Esophagus muscularis mucosa (tissue), 4 donors: ENCODE results near the gene IL36RN.

Source experiments
- CTCF ChIP-seq, 3 experiments: fragments of 200-600 bp in 2 of 3; fragments of 450-650 bp in 1 of 3; sonication (generic) in 2 of 3; IDR thresholded peaks; one replicate each; pipeline ENCODE4 v1.5.1; 2017 to 2019; ENCODE audit warnings: antibody characterized with exemption in 3 of 3, mild to moderate bottlenecking in 2 of 3, moderate library complexity in 1 of 3
- EP300 ChIP-seq: sonication (generic); formaldehyde crosslinking; IDR thresholded peaks from one replicate; pipeline ENCODE4 v1.6.1; 2017; ENCODE audit warnings: antibody characterized with exemption
- POLR2A ChIP-seq: fragments of 450-650 bp; IDR thresholded peaks from one replicate; pipeline ENCODE4 v1.6.1; 2017; ENCODE audit warnings: antibody characterized with exemption, moderate library complexity, mild to moderate bottlenecking, low read depth

DNA sequence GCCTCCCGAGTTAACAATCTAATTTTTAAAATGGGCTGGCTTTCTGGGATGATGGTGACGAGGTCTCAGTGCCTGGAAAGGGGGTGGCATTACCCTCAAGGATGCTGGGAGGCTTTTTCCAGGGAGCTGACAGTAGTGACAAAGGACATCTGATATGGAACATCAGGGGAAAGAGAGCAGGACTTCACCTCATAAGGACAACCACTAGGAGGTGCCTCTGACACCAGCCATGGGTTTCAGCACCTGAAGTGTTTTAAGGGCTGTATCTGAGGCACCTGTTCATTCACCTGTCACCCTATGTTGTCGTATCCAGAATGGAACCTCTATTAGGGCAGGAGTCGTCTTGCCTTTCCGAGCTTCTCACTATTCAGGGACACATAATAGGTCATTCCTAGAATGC lies 17.1 kb upstream of the IL36RN start:
- TF ChIP-seq CTCF (IDR thresholded peaks at IDR 0.05) (no peak), POLR2A (no peak), EP300 (no peak)
